C4-2B (cell line): ENCODE data around the gene SCUBE2.
A peak's percentile ranks its signal among the peaks of the same experiment; 100 is the strongest.

Experiments
- H3K27ac ChIP-seq: fragments of 450-650 bp; 2 replicates; pipeline ENCODE4 v1.5.1; 2017
- CTCF ChIP-seq: fragments of 450-650 bp; conservative IDR thresholded peaks from 2 replicates; pipeline ENCODE4 v1.5.1; 2017; ENCODE audit warnings: mild to moderate bottlenecking
- ZFX ChIP-seq: fragments of 450-650 bp; IDR thresholded peaks from 2 replicates; pipeline ENCODE4 v1.6.1; 2017

SCUBE2 gene

DNA sequence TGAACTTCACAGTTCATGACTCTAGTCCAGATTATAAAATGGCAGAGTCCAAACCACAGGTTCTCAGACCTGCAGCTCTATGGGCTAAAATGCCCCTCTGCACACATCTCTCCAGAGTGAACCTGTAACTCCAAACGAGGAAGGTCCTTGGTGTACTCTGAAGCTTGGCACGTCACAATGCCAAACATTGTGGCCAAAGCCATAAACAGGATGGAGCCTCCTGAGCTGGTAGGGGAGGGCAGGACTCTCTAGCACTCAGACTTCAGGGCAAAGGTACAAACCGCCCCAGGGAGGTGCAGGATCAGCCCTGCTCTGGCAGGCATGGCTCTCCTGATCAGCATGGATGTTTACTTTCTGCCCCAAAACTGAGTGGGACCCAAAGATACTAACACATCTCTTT, 2.3 kb downstream of the SCUBE2 start:
- no peak for TF ChIP-seq ZFX
- no peak for TF ChIP-seq CTCF

DNA sequence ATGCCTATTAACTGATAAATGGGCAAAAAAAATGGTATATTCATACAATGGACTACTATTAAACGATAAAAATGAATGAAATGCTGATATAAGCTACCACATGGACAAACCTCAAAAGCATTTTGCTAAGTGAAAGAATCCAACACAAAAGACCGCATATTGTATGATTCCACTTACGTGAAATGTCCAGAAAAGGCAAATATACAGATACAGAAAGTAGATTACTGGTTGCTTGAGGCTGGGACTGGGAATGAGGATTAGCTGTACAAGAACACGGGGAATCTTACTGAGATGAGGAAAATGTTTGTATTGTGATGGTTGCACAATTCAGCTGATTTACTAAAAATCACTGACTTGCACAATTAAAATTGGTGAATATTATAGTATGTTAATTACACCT, 8.8 kb downstream of the SCUBE2 start:
- TF ChIP-seq CTCF: no peak
- no peak overlapping the region for H3K27ac ChIP-seq

More for the DNA sequence above, 2.3 kb downstream of the SCUBE2 start:
- peak overlapping the region; percentile 76 for H3K27ac ChIP-seq

- H3K27ac ChIP-seq: no peak overlapping the region
- TF ChIP-seq ZFX: no peak
- no peak for TF ChIP-seq CTCF
Measured at GRCh38 chr11:9081153-9081552, 10.2 kb downstream of the SCUBE2 start.

- TF ChIP-seq ZFX (no peak), CTCF (no peak)
Measured at GRCh38 chr11:9078113-9079086, 13.0 kb downstream of the SCUBE2 start.

GRCh38 chr11:9077164-9077563, 14.2 kb downstream of the SCUBE2 start:
- no peak overlapping the region for H3K27ac ChIP-seq
- no peak for TF ChIP-seq CTCF
- TF ChIP-seq ZFX: no peak

More at GRCh38 chr11:9078113-9079086, 13.0 kb downstream of the SCUBE2 start:
- no peak overlapping the region for H3K27ac ChIP-seq

DNA sequence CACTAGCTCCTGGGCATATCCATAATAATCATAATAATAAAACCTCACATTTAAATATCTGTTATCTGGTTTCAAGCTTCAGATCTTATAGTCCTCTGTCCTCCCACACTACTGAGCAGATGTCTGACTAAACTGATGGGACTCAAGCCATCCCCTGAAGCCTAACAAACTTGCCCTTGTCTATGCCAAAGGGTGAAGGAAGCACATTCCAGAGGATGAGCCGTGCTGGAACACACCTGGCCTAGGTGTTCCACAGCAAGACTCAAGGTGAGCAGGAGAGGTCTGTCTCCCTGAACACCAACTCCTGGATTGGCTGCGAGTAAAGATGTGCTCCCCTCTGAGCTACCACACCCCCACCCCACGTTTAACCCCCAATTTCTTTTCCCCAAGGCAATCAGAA, 14.7 kb downstream of the SCUBE2 start:
- no peak overlapping the region for H3K27ac ChIP-seq
- no peak for TF ChIP-seq ZFX
- TF ChIP-seq CTCF: no peak

DNA sequence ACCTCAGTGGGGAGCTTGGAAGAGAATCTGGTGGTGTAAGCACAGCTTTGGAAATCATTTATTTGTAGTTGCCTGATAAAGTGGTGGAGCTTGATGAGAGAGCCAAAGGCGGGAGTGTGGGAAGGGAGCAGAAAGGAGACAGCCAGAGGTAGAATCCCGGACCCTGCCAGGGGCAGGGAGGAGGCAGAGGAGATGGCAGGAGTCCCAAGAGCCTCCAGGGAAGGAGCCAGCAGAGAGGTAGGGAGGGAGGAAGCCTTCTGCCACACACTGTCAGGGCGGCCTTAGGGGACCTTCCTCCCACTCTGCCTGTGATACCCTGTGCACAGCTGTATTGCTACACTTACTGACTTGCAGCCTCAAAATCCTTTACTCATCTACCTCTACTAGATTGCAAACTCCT, 15.4 kb downstream of the SCUBE2 start:
- peak overlapping the region; percentile 3; the same call in 1 of the 2 replicates for H3K27ac ChIP-seq
- no peak for TF ChIP-seq ZFX
